Measurements from ENCODE around the gene PP2D1. TPM values are rescaled to one million over a fixed set of nuclear protein-coding genes. Genes with fewer than 3 reads are reported as not detected.

Gene PP2D1, protein sequence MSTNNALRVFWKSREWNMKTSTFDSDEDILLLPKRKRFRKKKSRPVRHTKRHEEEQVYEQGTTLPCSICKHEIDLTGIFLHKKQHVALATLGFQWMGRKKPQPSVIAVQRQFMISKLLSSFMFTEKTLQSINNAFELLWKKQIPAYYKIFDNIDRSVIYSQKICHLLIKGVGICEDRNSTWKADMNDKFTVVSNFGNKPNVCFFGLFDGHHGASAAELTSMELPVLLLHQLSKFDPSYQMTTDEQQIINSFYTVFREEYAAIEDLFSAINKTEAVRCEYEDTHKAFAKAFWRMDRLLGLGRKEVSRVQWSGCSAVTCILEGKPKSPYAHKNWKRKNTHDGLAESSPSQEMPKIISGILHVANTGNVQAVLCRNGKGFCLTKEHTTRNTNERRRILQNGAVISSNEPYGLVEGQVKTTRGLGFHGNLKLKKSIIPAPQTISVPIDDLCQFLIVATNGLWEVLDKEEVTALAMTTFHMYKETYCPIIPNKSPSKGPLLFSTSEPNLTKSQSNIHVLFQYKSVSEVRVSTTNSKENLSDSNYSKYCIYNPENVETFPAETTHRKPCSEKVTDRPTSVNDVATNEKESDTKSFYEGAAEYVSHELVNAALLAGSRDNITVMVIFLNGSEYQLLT
- total RNA-seq (2021; ENCODE audit: unreplicated experiment): not detected
- polyA plus RNA-seq (2012): 0.05 TPM in 1 of 2 replicates, not detected in the other
- percentile 3 among the genes with signal in this experiment for Bru-seq, nascent RNA
- BruChase-seq, experiment 1, labeled RNA remaining after a 6-hour chase: not detected
- BruChase-seq, experiment 2, labeled RNA remaining after a 2-hour chase: not detected
- long read RNA-seq, partial matches to known transcripts: 0 of 2 reads
- long read RNA-seq, other reads (novel, unspliced or antisense): 2 of 2 reads

GRCh38 chr3:20012164-20012563, at the start of gene PP2D1:
TSS of gene PP2D1 (minus strand) at chr3:20012264. CDS start at chr3:20012072, 192 bp downstream.
- no peaks in the 10 kb centered on the region for H3K9me3 ChIP-seq (ENCODE audit: control insufficient read depth in 1 of 2, insufficient read depth in 1 of 2, low read depth in 1 of 2, low read length in 2 of 2)
- no peak within 1 kb of the TSS for H3K9ac ChIP-seq (ENCODE audit: low read length)
- POLR2A ChIA-PET: no interaction called here
- H3K4me1 ChIP-seq (ENCODE audit: control insufficient read depth in 1 of 2, insufficient read depth in 2 of 2, low read length in 2 of 2): no peaks in the 10 kb centered on the region
- H3K36me3 ChIP-seq (ENCODE audit: control insufficient read depth in 1 of 2, insufficient read depth in 2 of 2, low read length in 2 of 2): no peaks in the 10 kb centered on the region
- no peak within 1 kb of the TSS for H3K4me3 ChIP-seq (replicated peaks in 1 of 2; ENCODE audit: low read depth in 1 of 2, low read length in 2 of 2)
- intact Hi-C loops (cut with micrococcal nuclease): no loop called here
- H3K9me2 ChIP-seq (ENCODE audit: insufficient read depth): no peaks in the 10 kb centered on the region
- H3K79me2 ChIP-seq (ENCODE audit: insufficient read depth, low read length): no peaks in the 10 kb centered on the region
- no peak for TF ChIP-seq YY1 (IDR thresholded peaks at IDR 0.05; ENCODE audit: extremely low read depth, insufficient replicate concordance, low read depth, low read length)
- TF ChIP-seq POLR2A (IDR thresholded peaks at IDR 0.05; ENCODE audit: borderline replicate concordance, extremely low read depth, insufficient read depth, insufficient read length): no peak
- no peak for TF ChIP-seq POLR2AphosphoS5 (IDR thresholded peaks at IDR 0.05; ENCODE audit: low read depth, low read length)
- no peak for ATAC-seq
- RAD21 ChIA-PET (ENCODE audit: low non-redundant PET in 1 of 2, low total read pairs in 2 of 2, uncharacterized antibody in 2 of 2, unreplicated experiment in 2 of 2): no interaction called here
- H2AFZ ChIP-seq (ENCODE audit: low read depth, low read length, poor library complexity, severe bottlenecking): no peak within 1 kb of the TSS
- H3K27me3 ChIP-seq (ENCODE audit: insufficient read depth, low read length): no peaks in the 10 kb centered on the region
- H3K27ac ChIP-seq (ENCODE audit: low read depth, low read length): no peak within 1 kb of the TSS
- DNase-seq (ENCODE audit: low read depth, low spot score): no peak
- CTCF ChIA-PET: no interaction called here
- no TSS peak for BruUV-seq (replicated peaks)
- no peaks in the 10 kb centered on the region for H4K20me1 ChIP-seq (ENCODE audit: insufficient read depth)
- no peak within 1 kb of the TSS for H3K4me2 ChIP-seq (ENCODE audit: low read length)

- H3K9me3 ChIP-seq (ENCODE audit: control insufficient read depth in 1 of 2, insufficient read depth in 1 of 2, low read depth in 1 of 2, low read length in 2 of 2): no peaks in the 10 kb centered on the region
- ATAC-seq (no peak), DNase-seq (ENCODE audit: low read depth, low spot score) (no peak)
- peaks cover 3 to 5% of the 10 kb centered on the region in 2 experiments; a peak in 1 of 4 replicates for H3K4me1 ChIP-seq (ENCODE audit: control insufficient read depth in 1 of 2, insufficient read depth in 2 of 2, low read length in 2 of 2)
- no peaks in the 10 kb centered on the region for H3K9me2 ChIP-seq (ENCODE audit: insufficient read depth)
- CTCF ChIA-PET: no interaction called here
- no TSS peak for BruUV-seq (replicated peaks)
- no peak overlapping the region for H3K4me2 ChIP-seq (ENCODE audit: low read length)
- no peak overlapping the region for H3K27ac ChIP-seq (ENCODE audit: low read depth, low read length)
- H4K20me1 ChIP-seq (ENCODE audit: insufficient read depth): no peaks in the 10 kb centered on the region
- H3K79me2 ChIP-seq (ENCODE audit: insufficient read depth, low read length): no peaks in the 10 kb centered on the region
- no peaks in the 10 kb centered on the region for H3K27me3 ChIP-seq (ENCODE audit: insufficient read depth, low read length)
- POLR2A ChIA-PET: no interaction called here
- no peak overlapping the region for H2AFZ ChIP-seq (ENCODE audit: low read depth, low read length, poor library complexity, severe bottlenecking)
- intact Hi-C loops (cut with micrococcal nuclease): no loop called here
- no peaks in the 10 kb centered on the region for H3K36me3 ChIP-seq (ENCODE audit: control insufficient read depth in 1 of 2, insufficient read depth in 2 of 2, low read length in 2 of 2)
- RAD21 ChIA-PET (ENCODE audit: low non-redundant PET in 1 of 2, low total read pairs in 2 of 2, uncharacterized antibody in 2 of 2, unreplicated experiment in 2 of 2): no interaction called here
- no peak overlapping the region for H3K9ac ChIP-seq (ENCODE audit: low read length)
- H3K4me3 ChIP-seq (replicated peaks in 1 of 2; ENCODE audit: low read depth in 1 of 2, low read length in 2 of 2): no peak overlapping the region
- TF ChIP-seq RAD21 (IDR thresholded peaks at IDR 0.05; ENCODE audit: low read depth) (no peak), YY1 (IDR thresholded peaks at IDR 0.05; ENCODE audit: extremely low read depth, insufficient replicate concordance, low read depth, low read length) (no peak), ELF1 (IDR thresholded peaks at IDR 0.05; ENCODE audit: borderline replicate concordance, low read depth) (no peak), POLR2AphosphoS5 (IDR thresholded peaks at IDR 0.05; ENCODE audit: low read depth, low read length) (no peak), EZH2 (IDR thresholded peaks at IDR 0.05) (no peak), JUND (IDR thresholded peaks at IDR 0.05) (no peak), CBX3 (IDR thresholded peaks at IDR 0.05; ENCODE audit: low read depth) (no peak), SP1 (IDR thresholded peaks at IDR 0.05; ENCODE audit: low read depth) (no peak), TCF7L2 (IDR thresholded peaks at IDR 0.05; ENCODE audit: borderline replicate concordance, extremely low read depth, insufficient read depth, insufficient read length) (no peak), ZFX (IDR thresholded peaks at IDR 0.05) (no peak), SRF (IDR thresholded peaks at IDR 0.05; ENCODE audit: low read depth) (no peak), EZH2phosphoT487 (IDR thresholded peaks at IDR 0.05; ENCODE audit: borderline replicate concordance) (no peak), ZNF274 (IDR thresholded peaks at IDR 0.05; ENCODE audit: low read depth, low read length) (no peak), POLR2A (IDR thresholded peaks at IDR 0.05; ENCODE audit: borderline replicate concordance, extremely low read depth, insufficient read depth, insufficient read length) (no peak), SIN3A (IDR thresholded peaks at IDR 0.05; ENCODE audit: low read depth) (no peak)
- TF ChIP-seq, protein P1, sequence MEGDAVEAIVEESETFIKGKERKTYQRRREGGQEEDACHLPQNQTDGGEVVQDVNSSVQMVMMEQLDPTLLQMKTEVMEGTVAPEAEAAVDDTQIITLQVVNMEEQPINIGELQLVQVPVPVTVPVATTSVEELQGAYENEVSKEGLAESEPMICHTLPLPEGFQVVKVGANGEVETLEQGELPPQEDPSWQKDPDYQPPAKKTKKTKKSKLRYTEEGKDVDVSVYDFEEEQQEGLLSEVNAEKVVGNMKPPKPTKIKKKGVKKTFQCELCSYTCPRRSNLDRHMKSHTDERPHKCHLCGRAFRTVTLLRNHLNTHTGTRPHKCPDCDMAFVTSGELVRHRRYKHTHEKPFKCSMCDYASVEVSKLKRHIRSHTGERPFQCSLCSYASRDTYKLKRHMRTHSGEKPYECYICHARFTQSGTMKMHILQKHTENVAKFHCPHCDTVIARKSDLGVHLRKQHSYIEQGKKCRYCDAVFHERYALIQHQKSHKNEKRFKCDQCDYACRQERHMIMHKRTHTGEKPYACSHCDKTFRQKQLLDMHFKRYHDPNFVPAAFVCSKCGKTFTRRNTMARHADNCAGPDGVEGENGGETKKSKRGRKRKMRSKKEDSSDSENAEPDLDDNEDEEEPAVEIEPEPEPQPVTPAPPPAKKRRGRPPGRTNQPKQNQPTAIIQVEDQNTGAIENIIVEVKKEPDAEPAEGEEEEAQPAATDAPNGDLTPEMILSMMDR (IDR thresholded peaks at IDR 0.05 in 2 of 3, conservative IDR thresholded peaks at IDR 0.05 in 1 of 3; ENCODE audit: borderline replicate concordance in 1 of 3, insufficient read depth in 1 of 3, low read depth in 2 of 3, low read length in 2 of 3): no peak
Observed at GRCh38 chr3:20060974-20061685, 49.1 kb upstream of the PP2D1 start.
